Measurements from ENCODE around the gene SLC25A34.

SLC25A34 gene

DNA sequence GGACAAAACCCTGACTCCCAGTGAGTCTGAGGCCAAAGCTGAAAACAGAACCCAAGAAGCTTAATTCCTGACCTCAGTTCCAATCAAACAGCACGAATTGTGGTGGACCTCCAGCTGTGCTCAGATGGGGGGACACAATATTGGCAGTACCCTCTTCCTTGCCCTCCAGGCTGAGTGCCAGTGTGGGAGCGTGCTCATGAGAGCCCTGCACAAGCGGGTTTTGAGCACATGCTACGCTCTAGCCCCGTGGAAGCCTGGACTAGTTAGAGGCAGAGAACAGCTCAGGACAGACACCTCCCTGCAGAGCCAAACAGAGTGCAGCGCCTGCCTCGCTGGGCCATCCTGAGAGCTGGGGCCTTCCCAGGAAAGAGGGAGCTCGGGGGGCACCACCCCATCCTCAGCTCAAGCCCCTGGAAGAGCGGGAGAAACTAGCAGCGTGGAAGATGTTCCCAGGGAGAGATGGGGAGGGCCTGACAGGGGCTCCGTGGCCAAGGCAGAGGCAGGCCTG, 2.8 kb upstream of the SLC25A34 start:
- no peak for DNase-seq (ENCODE audit: low spot score)

DNA sequence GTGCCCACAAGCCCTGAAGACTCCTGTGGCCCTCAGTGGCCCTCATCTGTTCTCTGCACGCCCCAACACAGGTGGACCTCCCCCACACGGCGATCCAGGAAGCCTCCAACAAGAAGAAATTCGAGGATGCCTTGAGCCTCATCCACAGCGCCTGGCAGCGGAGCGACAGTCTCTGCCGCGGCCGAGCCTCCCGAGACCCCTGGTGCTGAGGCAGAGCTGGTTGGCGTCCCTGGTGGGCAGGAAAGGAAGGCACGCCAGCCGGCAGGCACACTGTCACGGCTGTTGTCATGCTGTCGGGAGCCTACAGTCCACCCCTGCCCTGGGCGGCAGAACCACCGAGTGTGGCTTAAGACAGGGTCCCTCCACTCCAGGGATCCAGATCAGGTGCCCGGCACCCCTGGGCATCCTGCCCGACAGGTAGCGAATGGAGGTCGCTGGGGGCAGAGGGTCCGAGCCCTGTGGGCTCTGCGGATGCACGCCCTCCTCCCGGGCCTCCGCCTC, 2.3 kb upstream of the SLC25A34 start:
- no peak for DNase-seq (ENCODE audit: low spot score)

GRCh38 chr1:15734296-15734695, 1.8 kb upstream of the SLC25A34 start:
- no peak for DNase-seq (ENCODE audit: low spot score)

GRCh38 chr1:15734901-15735300, 1.2 kb upstream of the SLC25A34 start:
- DNase-seq (ENCODE audit: low spot score): no peak

- DNase-seq (ENCODE audit: low spot score): no peak
Observed at GRCh38 chr1:15735304-15736037, 587 bp upstream of the SLC25A34 start.

- no peak for DNase-seq (ENCODE audit: low spot score)
Observed at GRCh38 chr1:15736892-15737261, 819 bp downstream of the SLC25A34 start.

DNA sequence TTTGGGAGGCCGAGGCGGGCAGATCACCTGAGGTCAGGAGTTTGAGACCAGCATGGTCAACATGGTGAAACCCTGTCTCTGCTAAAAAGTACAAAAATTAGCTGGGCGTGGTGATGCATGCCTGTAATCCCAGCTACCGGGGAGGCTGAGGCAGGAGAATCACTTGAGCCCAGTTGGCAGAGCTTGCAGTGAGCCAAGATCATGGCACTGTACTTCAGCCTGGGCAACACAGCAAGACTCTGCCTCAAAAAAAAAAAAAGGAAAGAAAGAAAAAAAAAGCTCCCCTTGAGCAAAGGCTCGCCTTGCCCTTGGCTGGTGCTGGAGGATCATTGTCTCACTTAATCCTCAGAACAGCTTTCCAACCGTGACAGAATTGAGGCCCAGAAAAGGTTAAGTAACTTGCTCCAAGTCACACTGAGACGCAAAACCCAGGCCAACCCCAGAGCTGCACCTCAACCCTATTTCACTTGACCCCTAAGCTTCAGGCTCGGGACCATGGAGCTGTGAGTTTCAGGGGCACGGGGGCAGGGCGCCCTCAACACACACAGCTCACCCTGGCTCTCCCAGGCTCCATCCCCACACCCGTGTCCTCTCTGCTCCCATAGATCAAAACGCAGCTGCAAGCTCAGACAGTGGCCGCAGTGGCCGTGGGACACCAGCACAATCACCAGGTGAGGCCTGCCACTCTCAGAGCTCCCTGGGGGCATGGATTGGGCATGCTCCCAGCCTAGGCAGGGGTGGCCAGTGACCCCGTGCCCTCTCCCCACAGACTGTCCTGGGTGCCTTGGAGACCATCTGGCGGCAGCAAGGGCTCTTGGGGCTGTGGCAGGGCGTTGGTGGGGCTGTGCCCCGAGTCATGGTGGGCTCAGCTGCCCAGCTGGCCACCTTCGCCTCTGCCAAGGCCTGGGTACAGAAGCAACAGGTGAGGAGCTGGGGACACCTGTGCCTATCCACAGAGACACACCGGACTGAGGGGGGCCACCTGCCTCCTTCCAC, 1.6 kb downstream of the SLC25A34 start:
- DNase-seq (ENCODE audit: low spot score): no peak

DNA sequence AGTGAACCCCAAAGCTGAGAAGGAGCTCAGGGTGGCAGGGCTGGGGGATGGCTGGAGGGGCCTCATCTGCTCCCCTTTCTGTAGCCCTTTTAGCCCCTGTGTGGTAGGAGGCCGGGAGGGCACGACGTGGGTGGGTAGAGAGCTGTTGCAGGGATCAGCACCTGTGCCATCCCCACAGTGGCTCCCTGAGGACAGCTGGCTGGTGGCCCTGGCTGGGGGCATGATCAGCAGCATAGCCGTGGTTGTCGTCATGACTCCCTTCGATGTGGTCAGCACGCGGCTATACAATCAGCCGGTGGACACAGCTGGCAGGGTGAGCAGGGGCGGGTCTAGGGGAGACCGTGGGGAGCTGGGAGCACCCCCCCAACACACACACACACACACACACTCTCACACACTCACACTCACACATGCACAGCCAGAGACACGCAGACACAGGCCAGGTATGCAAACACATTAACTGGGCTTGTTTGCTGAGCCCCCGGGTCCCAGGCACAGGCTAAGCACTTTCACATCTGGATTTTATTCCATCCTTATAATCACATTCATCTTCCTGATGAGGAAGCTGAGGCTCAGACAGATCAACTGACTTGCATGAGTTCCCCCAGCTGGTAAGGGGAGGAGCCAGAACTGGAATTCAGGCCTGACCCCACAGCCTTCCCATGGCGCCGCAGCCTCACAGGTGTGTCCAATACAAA, 2.5 kb downstream of the SLC25A34 start:
- no peak for DNase-seq (ENCODE audit: low spot score)

GRCh38 chr1:15739259-15739658, 3.2 kb downstream of the SLC25A34 start:
- no peak for DNase-seq (ENCODE audit: low spot score)

GRCh38 chr1:15739745-15740144, 3.7 kb downstream of the SLC25A34 start:
- no peak for DNase-seq (ENCODE audit: low spot score)

DNA sequence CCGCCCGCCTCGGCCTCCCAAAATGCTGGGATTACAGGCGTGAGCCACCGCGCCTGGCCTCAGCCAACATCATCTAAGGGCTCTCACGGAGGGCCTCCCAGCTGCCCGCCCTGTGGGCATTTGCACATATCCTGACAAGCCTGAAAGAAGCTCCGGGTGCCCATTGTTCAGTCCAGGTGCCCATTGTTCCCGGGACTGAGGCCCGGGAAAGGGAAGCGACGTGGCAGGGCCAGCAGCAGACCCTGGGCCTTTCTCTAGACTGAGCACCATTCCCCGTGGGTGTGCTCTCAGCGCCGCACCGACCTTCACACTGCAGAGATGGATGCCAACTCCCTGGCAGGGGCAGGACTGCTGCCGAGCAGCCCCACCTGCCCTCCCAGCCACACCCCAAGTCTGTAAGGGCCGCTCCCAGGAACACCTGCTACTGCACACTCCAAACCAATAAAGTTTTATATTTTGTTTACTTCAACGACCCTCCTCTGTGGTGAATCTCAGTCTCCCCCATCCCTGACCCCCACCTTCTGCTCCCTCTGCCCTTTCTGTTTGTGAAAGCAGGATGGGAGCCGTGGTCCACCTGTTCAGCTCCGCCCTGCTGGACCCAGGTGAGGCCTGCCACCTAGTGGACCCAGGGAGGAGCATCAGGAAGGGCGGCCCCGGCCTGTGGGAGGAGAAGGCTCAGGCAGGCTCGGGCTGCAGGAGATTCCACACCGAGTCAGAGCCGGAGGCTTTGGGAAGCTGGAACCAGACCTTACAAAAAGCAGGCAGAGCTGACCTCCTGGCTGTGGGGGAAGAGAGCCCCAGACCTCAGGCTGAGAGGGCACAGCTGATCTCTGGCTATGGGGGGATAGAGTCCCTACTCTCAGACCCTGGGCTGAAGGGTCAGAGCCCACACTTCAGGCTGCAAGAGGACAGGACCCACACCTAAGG, 5.1 kb downstream of the SLC25A34 start:
- peak; percentile 91 for DNase-seq (ENCODE audit: low spot score)

DNA sequence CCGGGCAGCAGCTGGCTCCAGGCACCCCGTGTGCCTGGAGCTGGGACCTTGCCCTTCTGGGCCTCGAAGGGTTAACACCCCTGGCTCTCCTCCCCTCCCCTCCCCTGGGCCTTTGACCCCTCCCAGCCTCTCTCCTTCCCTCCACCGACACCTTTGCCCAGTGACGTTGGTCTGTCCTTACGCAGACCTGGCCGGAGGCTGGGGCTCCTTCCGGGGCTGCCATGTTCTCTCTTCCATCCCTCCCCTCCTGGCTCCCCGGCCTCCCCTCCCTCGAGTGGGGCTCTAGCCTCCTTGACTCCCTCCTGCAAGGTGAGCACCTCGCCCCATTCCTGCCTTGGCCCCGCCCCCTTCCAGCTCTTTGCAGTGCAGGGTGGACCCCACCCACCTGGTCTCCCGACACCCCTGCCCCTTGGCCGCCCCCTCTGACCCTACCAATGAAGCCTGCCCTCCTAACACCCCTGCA, 6.3 kb downstream of the SLC25A34 start, which contains the start of gene TMEM82:
TSS of gene TMEM82 (plus strand) at position 161 of the 463 bp plus-strand sequence. CDS start at position 222, 61 bp downstream.
- no peak for DNase-seq (ENCODE audit: low spot score)

DNA sequence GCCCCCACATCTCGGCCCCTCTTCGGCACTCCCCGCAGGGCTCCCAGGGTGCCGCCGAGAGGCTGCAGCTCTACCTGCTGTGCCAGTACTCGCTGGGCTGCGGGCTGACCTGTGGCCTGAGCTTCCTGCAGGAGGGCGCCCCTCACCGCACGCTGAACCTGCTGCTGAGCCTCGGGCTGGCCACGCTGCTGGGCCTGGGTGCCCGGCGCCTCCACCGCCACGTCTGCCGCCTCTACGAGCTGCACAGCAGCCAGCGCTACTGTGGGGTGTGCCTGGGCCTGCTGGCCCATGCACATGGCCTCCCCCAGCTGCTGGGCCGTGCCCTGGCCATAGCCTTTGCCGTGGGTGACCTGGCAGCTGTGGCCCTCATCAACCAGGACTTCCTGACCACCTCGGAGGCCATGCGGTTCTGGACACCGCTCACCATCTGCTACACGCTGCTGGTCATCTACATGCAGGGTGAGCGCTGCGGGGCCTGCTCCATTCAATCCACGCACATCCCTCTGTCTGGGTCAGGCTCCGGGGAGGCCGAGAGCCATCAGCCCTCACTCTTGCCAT, 8.1 kb downstream of the SLC25A34 start:
- no peak for DNase-seq (ENCODE audit: low spot score)

GRCh38 chr1:15747378-15747777, 11.3 kb downstream of the SLC25A34 start:
- no peak for DNase-seq (ENCODE audit: low spot score)

DNA sequence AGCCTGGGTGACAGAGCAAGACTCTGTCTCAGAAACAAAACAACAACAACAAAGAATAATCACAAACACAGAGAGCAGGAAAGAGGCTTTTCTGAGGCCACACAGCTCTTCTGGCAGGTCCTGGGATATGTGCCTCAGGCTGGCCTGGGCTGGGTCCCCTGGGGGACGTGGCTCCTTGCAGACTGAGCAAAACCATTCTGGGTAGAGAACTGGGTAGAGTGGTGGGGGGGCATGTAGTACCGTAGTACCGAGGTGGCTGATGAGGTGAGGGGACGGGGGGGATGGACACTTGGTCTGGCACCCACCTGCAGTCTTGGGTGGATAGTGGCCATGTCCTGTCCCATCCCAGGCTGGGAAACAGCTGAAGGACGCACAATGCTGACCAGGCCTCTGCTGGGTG, 12.2 kb downstream of the SLC25A34 start:
- no peak for DNase-seq (ENCODE audit: low spot score)

DNA sequence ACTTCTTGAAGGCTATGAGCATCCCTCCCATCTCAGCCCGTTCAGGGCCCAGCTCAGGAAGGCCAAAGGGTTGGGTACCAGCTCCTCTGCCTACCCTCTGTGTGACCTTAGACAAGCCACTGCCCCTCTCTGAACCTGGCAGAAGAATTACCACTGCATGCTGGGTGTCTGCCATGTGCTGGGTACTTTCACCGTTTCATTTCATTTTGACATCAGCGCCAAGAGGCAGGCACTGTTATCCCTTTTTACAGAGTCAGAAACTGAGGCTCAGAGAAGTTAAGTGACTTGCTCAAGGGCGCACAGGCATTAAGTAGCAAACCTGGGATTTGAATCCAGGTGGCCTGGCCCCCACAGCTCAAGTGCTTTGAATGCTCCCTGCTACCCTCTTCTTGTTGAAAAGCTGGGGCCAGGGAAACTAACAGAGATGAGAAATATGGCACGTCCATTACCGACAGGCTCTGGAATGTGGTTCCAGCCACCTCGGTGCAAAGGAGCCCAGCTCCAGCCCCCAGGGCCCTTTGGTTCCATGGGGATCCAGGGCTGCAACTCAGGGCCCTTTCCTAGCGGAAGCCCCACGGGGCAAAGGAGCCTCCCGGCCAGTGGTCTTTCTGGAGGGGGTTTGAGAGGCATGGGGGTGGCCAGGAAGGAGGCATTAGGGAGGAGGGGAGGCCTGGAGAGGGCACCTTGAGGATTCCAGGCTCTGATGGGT, 12.8 kb downstream of the SLC25A34 start:
- no peak for DNase-seq (ENCODE audit: low spot score)

GRCh38 chr1:15749399-15750291, 13.6 kb downstream of the SLC25A34 start:
- DNase-seq (ENCODE audit: low spot score): no peak

GRCh38 chr1:15750924-15751323, 14.9 kb downstream of the SLC25A34 start:
- DNase-seq (ENCODE audit: low spot score): no peak

DNA sequence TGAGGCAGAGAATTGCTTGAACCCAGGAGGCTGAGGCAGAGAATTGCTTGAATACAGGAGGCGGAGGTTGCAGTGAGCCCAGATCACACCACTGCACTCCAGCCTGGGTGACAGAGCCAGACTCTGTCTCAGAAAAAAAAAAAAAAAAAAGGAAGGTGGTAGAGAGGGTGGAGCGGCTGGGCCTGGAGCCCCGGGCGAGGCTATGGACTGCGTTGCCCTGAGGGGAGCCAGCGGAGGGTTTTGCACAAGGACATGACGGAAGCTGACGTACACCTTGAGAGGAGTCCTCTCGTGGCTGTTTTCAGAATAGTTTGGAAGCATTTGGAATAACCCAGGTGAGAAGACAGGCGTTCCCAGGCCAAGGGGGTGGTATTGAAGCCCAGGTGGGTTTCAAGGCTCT, 15.7 kb downstream of the SLC25A34 start:
- no peak for DNase-seq (ENCODE audit: low spot score)

All from D341Med (cell line).